Measurements from ENCODE around the gene NPAS2. TPM values are rescaled to one million over a fixed set of nuclear protein-coding genes. Genes with fewer than 3 reads are reported as not detected.
A peak's percentile ranks its signal among the peaks of the same experiment; 100 is the strongest.

NPAS2 gene, protein sequence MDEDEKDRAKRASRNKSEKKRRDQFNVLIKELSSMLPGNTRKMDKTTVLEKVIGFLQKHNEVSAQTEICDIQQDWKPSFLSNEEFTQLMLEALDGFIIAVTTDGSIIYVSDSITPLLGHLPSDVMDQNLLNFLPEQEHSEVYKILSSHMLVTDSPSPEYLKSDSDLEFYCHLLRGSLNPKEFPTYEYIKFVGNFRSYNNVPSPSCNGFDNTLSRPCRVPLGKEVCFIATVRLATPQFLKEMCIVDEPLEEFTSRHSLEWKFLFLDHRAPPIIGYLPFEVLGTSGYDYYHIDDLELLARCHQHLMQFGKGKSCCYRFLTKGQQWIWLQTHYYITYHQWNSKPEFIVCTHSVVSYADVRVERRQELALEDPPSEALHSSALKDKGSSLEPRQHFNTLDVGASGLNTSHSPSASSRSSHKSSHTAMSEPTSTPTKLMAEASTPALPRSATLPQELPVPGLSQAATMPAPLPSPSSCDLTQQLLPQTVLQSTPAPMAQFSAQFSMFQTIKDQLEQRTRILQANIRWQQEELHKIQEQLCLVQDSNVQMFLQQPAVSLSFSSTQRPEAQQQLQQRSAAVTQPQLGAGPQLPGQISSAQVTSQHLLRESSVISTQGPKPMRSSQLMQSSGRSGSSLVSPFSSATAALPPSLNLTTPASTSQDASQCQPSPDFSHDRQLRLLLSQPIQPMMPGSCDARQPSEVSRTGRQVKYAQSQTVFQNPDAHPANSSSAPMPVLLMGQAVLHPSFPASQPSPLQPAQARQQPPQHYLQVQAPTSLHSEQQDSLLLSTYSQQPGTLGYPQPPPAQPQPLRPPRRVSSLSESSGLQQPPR
- polyA plus RNA-seq (2013, experiment 1 of 2) = 1.2 TPM
- 0.96 TPM for polyA plus RNA-seq (2013, experiment 2 of 2)

DNA sequence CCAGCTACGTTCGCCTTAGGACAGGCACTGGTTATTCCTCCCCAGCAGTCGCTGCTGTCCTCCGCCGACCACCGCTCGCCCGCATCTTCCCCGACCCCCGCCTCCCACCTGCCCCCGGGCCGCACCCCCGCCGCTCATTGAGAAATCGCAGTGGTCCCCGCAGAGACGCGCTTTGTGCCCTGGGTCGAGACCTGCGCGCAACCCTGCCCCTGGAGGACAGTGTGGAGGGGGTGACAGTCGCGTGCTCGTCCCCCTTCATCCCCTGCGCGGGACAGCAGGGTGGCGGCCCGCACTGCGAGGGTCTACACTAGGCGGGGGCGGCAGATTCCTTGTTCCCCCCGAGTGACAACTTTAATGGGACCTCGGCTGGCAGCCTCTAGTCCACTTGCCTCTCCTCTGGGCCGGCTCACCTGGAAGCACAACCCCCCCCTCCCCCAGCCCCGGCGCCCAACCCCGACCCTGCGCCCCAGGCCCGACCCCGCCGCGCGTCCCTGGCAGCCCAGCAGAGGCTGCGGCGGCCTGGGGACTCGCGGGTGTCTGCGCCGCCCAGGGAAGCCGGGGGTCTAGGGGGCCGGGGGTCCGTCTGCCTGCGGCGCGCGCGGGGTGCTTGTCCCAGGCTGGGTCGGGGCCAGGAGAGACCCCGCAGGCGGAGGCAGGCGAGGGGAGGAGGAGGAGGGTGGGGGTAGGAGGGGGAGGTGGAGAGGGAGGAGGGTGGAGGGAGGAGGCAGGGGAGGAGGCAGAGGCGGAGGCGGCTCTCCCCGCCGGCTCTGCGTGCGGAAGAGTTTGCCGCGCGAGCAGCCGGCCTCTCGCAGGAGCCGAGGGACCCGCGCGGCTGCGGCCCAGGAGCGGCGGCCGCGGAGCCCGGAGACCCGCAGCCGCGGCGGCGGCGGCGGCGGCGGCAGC, at the start of gene NPAS2:
Gene NPAS2 (plus strand): TSS at position 770 of the 903 bp plus-strand sequence. CDS start 84,616 bp downstream, outside the sequence.
- no peak within 1 kb of the TSS for H3K27ac ChIP-seq (ENCODE audit: low read depth, low read length, severe bottlenecking)
- WGBS, 2 experiments (ENCODE audit: insufficient coverage in 2 of 2) = 1% methylated on average over 32 to 36 of the region's 91 CpGs

GRCh38 chr2:100771125-100771524, 48.8 kb upstream of the NPAS2 start:
- Histone ChIP-seq H3K4me3 (ENCODE audit: extremely low read depth, insufficient read depth, low read length, poor library complexity, severe bottlenecking) (no peak overlapping the region), H3K27ac (ENCODE audit: low read depth, low read length, severe bottlenecking) (no peak overlapping the region)
- WGBS, 2 experiments (ENCODE audit: insufficient coverage in 2 of 2) = 60 to 100% methylated on average over 1 of the region's 4 CpGs

More for the DNA sequence above, at the start of gene NPAS2:
- Histone ChIP-seq H3K36me3 (ENCODE audit: control insufficient read depth, insufficient read depth, low read length) (no peaks in the 10 kb centered on the region), H3K4me3 (ENCODE audit: extremely low read depth, insufficient read depth, low read length, poor library complexity, severe bottlenecking) (peak within 1 kb of the TSS; percentile 39), H3K4me1 (ENCODE audit: control insufficient read depth, insufficient read depth, low read length, poor library complexity, severe bottlenecking) (peaks cover 6% of the 10 kb centered on the region), H3K9me3 (ENCODE audit: control insufficient read depth, low read length) (no peaks in the 10 kb centered on the region)

DNA sequence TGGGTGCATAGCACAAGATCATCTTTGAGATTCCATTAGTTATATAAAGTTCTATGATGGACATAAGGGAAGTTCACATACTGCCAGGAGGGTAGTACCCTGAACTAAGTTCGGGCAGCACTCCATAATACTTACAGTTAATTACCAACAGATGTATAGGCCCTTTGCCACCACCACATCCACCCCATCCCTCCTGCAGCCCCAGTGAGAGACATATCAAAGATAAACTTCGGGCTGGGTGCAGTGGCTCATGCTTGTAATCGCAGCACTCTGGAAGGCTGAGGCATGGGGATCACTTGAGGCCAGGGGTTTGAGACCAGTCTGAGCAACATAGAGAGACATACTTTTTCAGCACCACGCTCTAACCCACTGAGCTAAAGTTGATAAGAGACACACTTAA, 46.4 kb upstream of the NPAS2 start:
- no peaks in the 10 kb centered on the region for H3K4me1 ChIP-seq (ENCODE audit: control insufficient read depth, insufficient read depth, low read length, poor library complexity, severe bottlenecking)
- H3K4me3 ChIP-seq (ENCODE audit: extremely low read depth, insufficient read depth, low read length, poor library complexity, severe bottlenecking) = no peak overlapping the region

More at GRCh38 chr2:100771125-100771524, 48.8 kb upstream of the NPAS2 start:
- H3K36me3 ChIP-seq (ENCODE audit: control insufficient read depth, insufficient read depth, low read length) = no peaks in the 10 kb centered on the region
- peaks cover 2% of the 10 kb centered on the region for H3K4me1 ChIP-seq (ENCODE audit: control insufficient read depth, insufficient read depth, low read length, poor library complexity, severe bottlenecking)
- no peaks in the 10 kb centered on the region for H3K9me3 ChIP-seq (ENCODE audit: control insufficient read depth, low read length)

DNA sequence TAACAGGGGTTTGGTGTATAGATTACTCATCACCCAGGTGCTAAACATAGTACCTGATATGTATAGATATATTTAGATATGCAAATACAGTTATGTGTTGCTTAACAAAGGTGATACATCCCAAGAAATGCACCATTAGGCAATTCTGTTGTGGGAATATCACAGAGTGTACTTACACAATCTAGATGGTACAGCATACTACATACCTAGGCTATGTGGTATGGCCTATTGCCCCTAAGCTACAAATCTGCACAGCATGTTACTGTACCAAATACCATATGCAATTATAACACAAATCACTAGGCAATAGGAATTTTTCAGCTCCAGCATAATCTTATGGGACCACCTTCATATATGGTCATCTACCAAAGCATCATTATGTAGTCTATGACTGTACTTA, 43.5 kb upstream of the NPAS2 start:
- Histone ChIP-seq H3K9me3 (ENCODE audit: control insufficient read depth, low read length) (no peaks in the 10 kb centered on the region), H3K4me1 (ENCODE audit: control insufficient read depth, insufficient read depth, low read length, poor library complexity, severe bottlenecking) (peaks cover 5% of the 10 kb centered on the region), H3K4me3 (ENCODE audit: extremely low read depth, insufficient read depth, low read length, poor library complexity, severe bottlenecking) (no peak overlapping the region), H3K27ac (ENCODE audit: low read depth, low read length, severe bottlenecking) (no peak overlapping the region), H3K36me3 (ENCODE audit: control insufficient read depth, insufficient read depth, low read length) (no peaks in the 10 kb centered on the region)

More for the DNA sequence above, 46.4 kb upstream of the NPAS2 start:
- H3K9me3 ChIP-seq (ENCODE audit: control insufficient read depth, low read length) = no peaks in the 10 kb centered on the region
- no peak overlapping the region for H3K27ac ChIP-seq (ENCODE audit: low read depth, low read length, severe bottlenecking)
- 91 to 94% methylated on average over 2 to 3 of the region's 4 CpGs for WGBS, 2 experiments (ENCODE audit: insufficient coverage in 2 of 2)
- H3K36me3 ChIP-seq (ENCODE audit: control insufficient read depth, insufficient read depth, low read length) = no peaks in the 10 kb centered on the region

GRCh38 chr2:100778637-100779450, 41.1 kb upstream of the NPAS2 start:
- no peaks in the 10 kb centered on the region for H3K36me3 ChIP-seq (ENCODE audit: control insufficient read depth, insufficient read depth, low read length)
- H3K4me1 ChIP-seq (ENCODE audit: control insufficient read depth, insufficient read depth, low read length, poor library complexity, severe bottlenecking) = peaks cover 5% of the 10 kb centered on the region
- no peak overlapping the region for H3K4me3 ChIP-seq (ENCODE audit: extremely low read depth, insufficient read depth, low read length, poor library complexity, severe bottlenecking)
- 91 to 92% methylated on average over 9 to 10 of the region's 12 CpGs for WGBS, 2 experiments (ENCODE audit: insufficient coverage in 2 of 2)
- no peak overlapping the region for H3K27ac ChIP-seq (ENCODE audit: low read depth, low read length, severe bottlenecking)
- no peaks in the 10 kb centered on the region for H3K9me3 ChIP-seq (ENCODE audit: control insufficient read depth, low read length)

DNA sequence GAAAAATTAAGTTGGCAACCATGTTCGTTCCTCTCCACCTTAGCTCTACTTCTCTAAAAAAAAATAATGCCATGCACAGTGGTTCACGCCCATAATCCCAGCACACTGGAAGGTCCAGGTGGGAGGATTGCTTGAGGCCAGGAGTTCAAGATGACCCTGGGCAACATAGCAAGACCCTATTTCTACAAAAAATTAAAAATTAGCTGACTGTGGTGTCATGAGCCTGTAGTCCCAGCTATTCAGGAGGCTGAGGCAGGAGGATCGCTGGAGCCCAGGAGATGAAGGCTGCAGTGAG, 40.1 kb upstream of the NPAS2 start:
- 94 to 95% methylated on average over 1 to 2 of the region's 3 CpGs for WGBS, 2 experiments (ENCODE audit: insufficient coverage in 2 of 2)
- H3K27ac ChIP-seq (ENCODE audit: low read depth, low read length, severe bottlenecking) = no peak overlapping the region
- no peak overlapping the region for H3K4me3 ChIP-seq (ENCODE audit: extremely low read depth, insufficient read depth, low read length, poor library complexity, severe bottlenecking)
- no peaks in the 10 kb centered on the region for H3K36me3 ChIP-seq (ENCODE audit: control insufficient read depth, insufficient read depth, low read length)
- H3K4me1 ChIP-seq (ENCODE audit: control insufficient read depth, insufficient read depth, low read length, poor library complexity, severe bottlenecking) = peaks cover 5% of the 10 kb centered on the region
- H3K9me3 ChIP-seq (ENCODE audit: control insufficient read depth, low read length) = no peaks in the 10 kb centered on the region

DNA sequence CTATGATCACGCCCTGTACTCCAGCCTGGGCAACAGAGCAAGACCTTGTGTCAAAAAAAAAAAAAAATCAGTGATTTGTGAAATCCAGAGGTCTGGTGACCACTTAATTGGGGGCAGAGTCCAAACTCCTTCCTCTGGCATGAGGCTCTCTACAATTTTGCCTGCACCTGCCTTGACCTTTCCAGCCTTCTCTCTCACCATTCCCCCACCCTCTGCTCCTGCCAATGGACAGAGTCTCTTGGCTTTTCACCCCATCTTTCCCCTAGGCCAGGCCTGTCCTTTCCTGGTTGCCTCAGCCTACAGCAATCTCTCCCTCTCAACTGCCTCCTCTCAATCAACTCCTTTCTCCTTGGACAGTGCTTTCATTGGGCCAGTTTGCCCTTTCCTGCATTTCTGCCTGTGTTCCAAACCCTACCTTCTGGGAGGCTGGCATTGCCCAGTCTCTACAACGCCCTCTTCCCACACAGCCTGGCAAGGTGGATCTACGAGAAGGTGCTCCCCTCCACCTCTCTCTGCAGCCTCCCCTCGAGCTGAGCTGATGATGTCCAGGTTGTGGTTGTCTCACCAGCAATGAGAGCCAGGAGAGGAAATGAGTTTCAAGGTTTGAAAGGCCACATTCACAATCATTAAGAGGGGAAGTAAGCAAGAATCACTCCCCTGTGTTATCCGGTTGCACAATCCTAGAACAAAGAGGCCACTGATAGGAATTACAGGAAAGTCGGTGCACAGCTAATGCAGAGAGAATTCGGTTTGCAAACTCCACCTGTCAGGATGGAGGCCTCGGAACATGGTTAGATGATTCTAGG, 39.5 kb upstream of the NPAS2 start:
- H3K4me3 ChIP-seq (ENCODE audit: extremely low read depth, insufficient read depth, low read length, poor library complexity, severe bottlenecking) = no peak overlapping the region
- WGBS, 2 experiments (ENCODE audit: insufficient coverage in 2 of 2) = 78 to 80% methylated on average over 4 to 6 of the region's 8 CpGs
- peaks cover 5% of the 10 kb centered on the region for H3K4me1 ChIP-seq (ENCODE audit: control insufficient read depth, insufficient read depth, low read length, poor library complexity, severe bottlenecking)
- no peaks in the 10 kb centered on the region for H3K36me3 ChIP-seq (ENCODE audit: control insufficient read depth, insufficient read depth, low read length)
- H3K9me3 ChIP-seq (ENCODE audit: control insufficient read depth, low read length) = no peaks in the 10 kb centered on the region
- no peak overlapping the region for H3K27ac ChIP-seq (ENCODE audit: low read depth, low read length, severe bottlenecking)

- Histone ChIP-seq H3K27ac (ENCODE audit: low read depth, low read length, severe bottlenecking) (no peak overlapping the region), H3K9me3 (ENCODE audit: control insufficient read depth, low read length) (no peaks in the 10 kb centered on the region), H3K4me1 (ENCODE audit: control insufficient read depth, insufficient read depth, low read length, poor library complexity, severe bottlenecking) (peaks cover 5% of the 10 kb centered on the region), H3K4me3 (ENCODE audit: extremely low read depth, insufficient read depth, low read length, poor library complexity, severe bottlenecking) (no peak overlapping the region), H3K36me3 (ENCODE audit: control insufficient read depth, insufficient read depth, low read length) (no peaks in the 10 kb centered on the region)
- no CpG with 5 or more reads among the region's 1 CpG for WGBS, 2 experiments (ENCODE audit: insufficient coverage in 2 of 2)
Observed at GRCh38 chr2:100781009-100781325, 39.0 kb upstream of the NPAS2 start.

DNA sequence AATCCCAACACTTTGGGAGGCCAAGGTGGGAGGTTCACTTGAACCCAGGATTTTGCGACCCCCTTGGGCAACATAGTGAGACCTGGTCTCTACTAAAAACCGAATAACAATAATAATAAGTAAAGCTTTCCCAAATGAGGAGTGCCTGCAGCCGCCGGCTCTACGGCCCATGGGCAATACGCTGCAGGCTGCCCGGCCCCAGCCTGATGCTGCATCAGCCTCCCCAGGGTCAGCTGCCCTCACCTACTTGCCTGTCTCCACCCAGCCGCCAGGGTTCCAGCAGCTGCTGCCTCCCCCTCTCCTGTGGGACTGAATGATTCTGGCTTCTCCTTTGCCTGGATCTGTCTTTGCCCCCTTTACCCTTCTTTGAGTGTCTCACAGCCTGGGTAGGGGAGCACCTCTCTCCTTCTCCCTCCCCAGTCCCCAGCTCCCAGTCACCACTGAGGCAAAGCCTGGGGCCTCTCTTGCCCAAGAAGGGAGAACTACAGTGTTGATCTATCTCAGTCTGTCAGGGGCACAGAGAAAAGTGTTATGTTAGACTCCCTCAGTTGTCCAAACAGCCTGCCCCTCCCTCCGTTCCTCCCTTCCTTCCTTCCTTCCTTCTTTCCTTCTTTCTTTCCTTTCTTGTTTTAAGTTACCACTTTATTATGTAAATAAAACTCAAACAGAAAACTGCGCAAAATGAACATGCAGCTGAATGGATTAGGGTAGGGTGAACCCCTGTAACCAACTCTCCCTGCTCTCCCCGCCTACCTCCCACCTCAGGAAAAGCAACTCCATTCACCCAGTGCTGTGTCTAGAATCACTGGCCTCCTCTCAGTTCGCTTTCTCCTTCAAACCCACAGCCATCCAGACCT, 38.2 kb upstream of the NPAS2 start:
- H3K9me3 ChIP-seq (ENCODE audit: control insufficient read depth, low read length) = no peaks in the 10 kb centered on the region
- H3K27ac ChIP-seq (ENCODE audit: low read depth, low read length, severe bottlenecking) = no peak overlapping the region
- no peaks in the 10 kb centered on the region for H3K36me3 ChIP-seq (ENCODE audit: control insufficient read depth, insufficient read depth, low read length)
- WGBS, 2 experiments (ENCODE audit: insufficient coverage in 2 of 2) = 81 to 85% methylated on average over 9 of the region's 12 CpGs
- peaks cover 5% of the 10 kb centered on the region for H3K4me1 ChIP-seq (ENCODE audit: control insufficient read depth, insufficient read depth, low read length, poor library complexity, severe bottlenecking)
- no peak overlapping the region for H3K4me3 ChIP-seq (ENCODE audit: extremely low read depth, insufficient read depth, low read length, poor library complexity, severe bottlenecking)
